HG03558 (cell line): ENCODE data around the gene LRRC26.

ENCODE experiments used
- ATAC-seq: cut with Tn5 transposase; IDR thresholded peaks from one replicate; pipeline ENCODE4 v1.9.1; 2021; ENCODE audit warnings: moderate number of reproducible peaks; ENCODE audit not compliant: unreplicated experiment; ENCODE audit errors: extremely low read depth

The LRRC26 gene

GRCh38 chr9:137158625-137159024 is 11.2 kb downstream of the LRRC26 start:
- no peak for ATAC-seq

- no peak for ATAC-seq
Measured at GRCh38 chr9:137157618-137158415, 12.0 kb downstream of the LRRC26 start.

GRCh38 chr9:137156567-137157375 is 13.1 kb downstream of the LRRC26 start:
- no peak for ATAC-seq

GRCh38 chr9:137152844-137153405 is 16.9 kb downstream of the LRRC26 start:
- no peak for ATAC-seq

- no peak for ATAC-seq
Measured at GRCh38 chr9:137150617-137151457, 19.0 kb downstream of the LRRC26 start.

- no peak for ATAC-seq
Measured at GRCh38 chr9:137149942-137150616, 19.8 kb downstream of the LRRC26 start.

- no peak for ATAC-seq
Measured at GRCh38 chr9:137149363-137149762, 20.5 kb downstream of the LRRC26 start.

- no peak for ATAC-seq
Measured at GRCh38 chr9:137148661-137149060, 21.2 kb downstream of the LRRC26 start.

GRCh38 chr9:137148242-137148641 is 21.6 kb downstream of the LRRC26 start:
- ATAC-seq = no peak

- ATAC-seq = no peak
Measured at GRCh38 chr9:137147793-137148160, 22.1 kb downstream of the LRRC26 start.

- ATAC-seq = no peak
Measured at GRCh38 chr9:137147091-137147792, 22.6 kb downstream of the LRRC26 start.

GRCh38 chr9:137146527-137146918 is 23.3 kb downstream of the LRRC26 start:
- ATAC-seq = no peak

GRCh38 chr9:137145731-137146526 is 23.9 kb downstream of the LRRC26 start:
- ATAC-seq = no peak

- ATAC-seq = no peak
Measured at GRCh38 chr9:137143459-137143858, 26.4 kb downstream of the LRRC26 start.

- no peak for ATAC-seq
Measured at GRCh38 chr9:137141976-137142936, 27.6 kb downstream of the LRRC26 start.

GRCh38 chr9:137141050-137141810 is 28.6 kb downstream of the LRRC26 start:
- no peak for ATAC-seq
